SJCRH30 (cell line): Measurements from ENCODE around the gene KRTAP10-9. TPM values are rescaled to one million over a fixed set of nuclear protein-coding genes. Genes with fewer than 3 reads are reported as not detected.
A peak's percentile ranks its signal among the peaks of the same experiment; 100 is the strongest.
"Not testable (repeated sequence)": the region's sequence is repeated elsewhere in the genome, so short reads cannot be mapped to it uniquely, and the experiment has no call there.

Experiments
- DNase-seq, 2 experiments: peaks; one replicate each; pipeline ENCODE4 v3.0.0-alpha.2; 2015 to 2020
- H3K27ac ChIP-seq: fragments of 250-450 bp; sonication (Bioruptor Pico); 2 replicates; pipeline ENCODE4 v1.5.1; 2020; ENCODE audit warnings: mild to moderate bottlenecking, moderate library complexity
- H3K27me3 ChIP-seq: fragments of 250-450 bp; sonication (Bioruptor Pico); 2 replicates; pipeline ENCODE4 v1.5.1; 2020; ENCODE audit warnings: mild to moderate bottlenecking, moderate library complexity
- H3K36me3 ChIP-seq: fragments of 250-450 bp; sonication (Bioruptor Pico); 2 replicates; pipeline ENCODE4 v1.5.1; 2020; ENCODE audit warnings: mild to moderate bottlenecking, moderate library complexity
- H3K4me1 ChIP-seq: fragments of 250-450 bp; sonication (Bioruptor Pico); 2 replicates; pipeline ENCODE4 v1.5.1; 2020; ENCODE audit warnings: mild to moderate bottlenecking, moderate library complexity
- H3K4me3 ChIP-seq: fragments of 250-450 bp; sonication (Bioruptor Pico); 2 replicates; pipeline ENCODE4 v1.5.1; 2020; ENCODE audit warnings: mild to moderate bottlenecking, moderate library complexity
- H3K9me3 ChIP-seq: fragments of 250-450 bp; sonication (Bioruptor Pico); replicated peaks from 2 replicates; pipeline ENCODE4 v1.5.1; 2020; ENCODE audit warnings: mild to moderate bottlenecking, moderate library complexity
- total RNA-seq: library from RNA; depleted of rRNA; stranded (reverse); fragments of >200 nt; shearing (Covaris generic); gene quantifications from 2 replicates; pipeline ENCODE4 v1.2.3, GENCODE V29; 2014

KRTAP10-9 gene
- total RNA-seq, 1 experiment from 2014 or later: not detected

GRCh38 chr21:44637018-44637850, 10.3 kb downstream of the KRTAP10-9 start, which contains the start of gene KRTAP10-10:
TSS of gene KRTAP10-10 (plus strand) at chr21:44637356. CDS start at chr21:44637418, 62 bp downstream.
- no peaks in the 10 kb centered on the region for H3K4me1 ChIP-seq
- H3K36me3 ChIP-seq: no peaks in the 10 kb centered on the region
- no peak within 1 kb of the TSS for H3K27ac ChIP-seq
- no peak for DNase-seq
- H3K9me3 ChIP-seq: no peaks in the 10 kb centered on the region; the same call in 1 of the 2 replicates
- no peak within 1 kb of the TSS for H3K4me3 ChIP-seq
- H3K27me3 ChIP-seq: no peaks in the 10 kb centered on the region

GRCh38 chr21:44637851-44638348, 11.0 kb downstream of the KRTAP10-9 start:
- not testable (repeated sequence) for H3K4me3 ChIP-seq

GRCh38 chr21:44638506-44639330, 11.8 kb downstream of the KRTAP10-9 start:
- not testable (repeated sequence) for H3K4me3 ChIP-seq, H3K27me3 ChIP-seq, DNase-seq, H3K27ac ChIP-seq, H3K36me3 ChIP-seq, H3K9me3 ChIP-seq, H3K4me1 ChIP-seq

More at GRCh38 chr21:44637851-44638348, 11.0 kb downstream of the KRTAP10-9 start:
- not testable (repeated sequence) for H3K27me3 ChIP-seq, DNase-seq, H3K36me3 ChIP-seq, H3K4me1 ChIP-seq, H3K9me3 ChIP-seq, H3K27ac ChIP-seq

- no peak for DNase-seq
- Histone ChIP-seq H3K4me3 (no peak overlapping the region), H3K9me3 (no peaks in the 10 kb centered on the region; the same call in none of the 2 replicates), H3K27me3 (no peaks in the 10 kb centered on the region), H3K27ac (no peak overlapping the region), H3K4me1 (no peaks in the 10 kb centered on the region), H3K36me3 (no peaks in the 10 kb centered on the region)
Measured at GRCh38 chr21:44639331-44639655, 12.4 kb downstream of the KRTAP10-9 start.

GRCh38 chr21:44640761-44641160, 13.9 kb downstream of the KRTAP10-9 start:
- Histone ChIP-seq H3K27me3 (no peaks in the 10 kb centered on the region), H3K9me3 (no peaks in the 10 kb centered on the region; the same call in 1 of the 2 replicates), H3K4me1 (no peaks in the 10 kb centered on the region), H3K27ac (no peak overlapping the region), H3K4me3 (no peak overlapping the region), H3K36me3 (no peaks in the 10 kb centered on the region)
- DNase-seq: no peak

- no peak for DNase-seq
- no peak overlapping the region for H3K4me3 ChIP-seq
- no peaks in the 10 kb centered on the region for H3K36me3 ChIP-seq
- no peaks in the 10 kb centered on the region for H3K27me3 ChIP-seq
- H3K4me1 ChIP-seq: peaks cover 17% of the 10 kb centered on the region
- H3K27ac ChIP-seq: no peak overlapping the region
- no peaks in the 10 kb centered on the region; the same call in 1 of the 2 replicates for H3K9me3 ChIP-seq
Measured at GRCh38 chr21:44643741-44644310, 16.9 kb downstream of the KRTAP10-9 start.

GRCh38 chr21:44644878-44645277, 18.0 kb downstream of the KRTAP10-9 start:
- no peak overlapping the region for H3K4me3 ChIP-seq
- H3K36me3 ChIP-seq: no peaks in the 10 kb centered on the region

GRCh38 chr21:44646366-44647221, 19.7 kb downstream of the KRTAP10-9 start, which contains the start of gene KRTAP10-11:
TSS of gene KRTAP10-11 (plus strand) at chr21:44646414. CDS start at chr21:44646459, 45 bp downstream.
- not testable (repeated sequence) for H3K4me3 ChIP-seq, H3K36me3 ChIP-seq, H3K27me3 ChIP-seq, DNase-seq, H3K27ac ChIP-seq, H3K9me3 ChIP-seq
- peaks cover 19% of the 10 kb centered on the region for H3K4me1 ChIP-seq

More at GRCh38 chr21:44644878-44645277, 18.0 kb downstream of the KRTAP10-9 start:
- peaks cover 19% of the 10 kb centered on the region for H3K4me1 ChIP-seq
- H3K9me3 ChIP-seq: no peaks in the 10 kb centered on the region; the same call in 1 of the 2 replicates
- no peaks in the 10 kb centered on the region for H3K27me3 ChIP-seq
- H3K27ac ChIP-seq: no peak overlapping the region
- DNase-seq: no peak

GRCh38 chr21:44647222-44647552, 20.3 kb downstream of the KRTAP10-9 start:
- Histone ChIP-seq H3K4me1 (peaks cover 19% of the 10 kb centered on the region), H3K9me3 (no peaks in the 10 kb centered on the region; the same call in 1 of the 2 replicates), H3K36me3 (no peaks in the 10 kb centered on the region), H3K27me3 (no peaks in the 10 kb centered on the region), H3K27ac (no peak overlapping the region), H3K4me3 (no peak overlapping the region)
- peak; percentile 45 to 64 for DNase-seq

GRCh38 chr21:44648557-44649311, 21.8 kb downstream of the KRTAP10-9 start:
- Histone ChIP-seq H3K4me1 (peaks cover 19% of the 10 kb centered on the region), H3K27ac (no peak overlapping the region), H3K27me3 (no peaks in the 10 kb centered on the region), H3K9me3 (no peaks in the 10 kb centered on the region; the same call in 1 of the 2 replicates), H3K36me3 (no peaks in the 10 kb centered on the region), H3K4me3 (no peak overlapping the region)
- DNase-seq: peak; percentile 41 to 42

GRCh38 chr21:44649521-44650100, 22.7 kb downstream of the KRTAP10-9 start:
- no peak for DNase-seq
- no peaks in the 10 kb centered on the region for H3K9me3 ChIP-seq

GRCh38 chr21:44650265-44650972, 23.5 kb downstream of the KRTAP10-9 start:
- Histone ChIP-seq H3K27ac (no peak overlapping the region), H3K27me3 (no peaks in the 10 kb centered on the region), H3K9me3 (no peaks in the 10 kb centered on the region), H3K36me3 (no peaks in the 10 kb centered on the region), H3K4me1 (peaks cover 19% of the 10 kb centered on the region), H3K4me3 (no peak overlapping the region)
- DNase-seq: no peak

More at GRCh38 chr21:44649521-44650100, 22.7 kb downstream of the KRTAP10-9 start:
- Histone ChIP-seq H3K27me3 (no peaks in the 10 kb centered on the region), H3K27ac (no peak overlapping the region), H3K36me3 (no peaks in the 10 kb centered on the region), H3K4me1 (peaks cover 19% of the 10 kb centered on the region), H3K4me3 (no peak overlapping the region)
